BLaER1 treated with 17β-estradiol and CSF1 and Interleukin-3, amounts not matched to agents 10 nM and 100 nM (cell line): ENCODE data around the gene COG5.

ENCODE experiments used
- H3K27ac ChIP-seq, 11 experiments: shearing (Covaris generic); formaldehyde crosslinking; 2 replicates each; pipeline ENCODE4 v1.8.1; 2022
- H3K27me3 ChIP-seq, 11 experiments: shearing (Covaris generic); formaldehyde crosslinking; 2 replicates each; pipeline ENCODE4 v1.8.1; 2022
- H3K36me3 ChIP-seq, 11 experiments: shearing (Covaris generic); formaldehyde crosslinking; 2 replicates each; pipeline ENCODE4 v1.8.1; 2022
- H3K4me1 ChIP-seq, 10 experiments: shearing (Covaris generic); formaldehyde crosslinking; 2 replicates each; pipeline ENCODE4 v1.8.1; 2022
- H3K4me2 ChIP-seq, 11 experiments: shearing (Covaris generic); formaldehyde crosslinking; 2 replicates each; pipeline ENCODE4 v1.8.1; 2022
- H3K4me3 ChIP-seq, 10 experiments: shearing (Covaris generic); formaldehyde crosslinking; 2 replicates each; pipeline ENCODE4 v1.8.1; 2022
- H3K9ac ChIP-seq, 11 experiments: shearing (Covaris generic); formaldehyde crosslinking; 2 replicates each; pipeline ENCODE4 v1.8.1; 2022
- H3K9me3 ChIP-seq, 11 experiments: shearing (Covaris generic); formaldehyde crosslinking; replicated peaks in 1 of 11; 2 replicates each; pipeline ENCODE4 v1.8.1; 2022
- H4K20me1 ChIP-seq, 11 experiments: shearing (Covaris generic); formaldehyde crosslinking; 2 replicates each; pipeline ENCODE4 v1.8.1; 2022
- Cebpa-rat ChIP-seq, 11 experiments: shearing (Covaris generic); IDR thresholded peaks; 2 replicates each; pipeline ENCODE4 v1.8.1; 2022

The COG5 gene

DNA sequence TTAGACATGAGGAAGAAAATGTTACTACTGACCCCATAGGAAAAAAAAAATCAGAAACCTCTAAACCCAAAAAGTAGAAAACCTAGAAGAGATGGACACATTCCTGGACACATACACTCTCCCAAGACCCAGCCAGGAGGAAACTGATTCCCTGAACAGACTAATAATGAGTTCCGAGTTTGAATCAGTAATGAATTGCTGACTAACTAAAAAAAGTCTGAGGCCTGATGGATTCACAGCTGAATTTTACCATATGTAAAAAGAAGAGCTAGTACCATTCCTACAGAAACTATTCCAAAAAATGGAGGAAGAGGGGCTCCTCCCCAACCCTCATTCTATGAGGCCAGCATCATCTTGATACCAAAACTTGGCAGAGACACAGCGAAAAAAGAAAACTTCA, 319.1 kb downstream of the COG5 start:
- Histone ChIP-seq H3K4me1 (no peaks in the 10 kb centered on the region), H3K9ac (no peak overlapping the region), H4K20me1 (no peaks in the 10 kb centered on the region), H3K4me3 (no peak overlapping the region), H3K36me3 (peaks cover 47 to 80% (median 57%) of the 10 kb centered on the region in 11 experiments; a peak in 21 of 22 replicates), H3K9me3 (peaks cover 35 to 50% (median 43%) of the 10 kb centered on the region in 11 experiments), H3K27ac (no peak overlapping the region), H3K4me2 (no peak overlapping the region), H3K27me3 (no peaks in the 10 kb centered on the region)
- TF ChIP-seq Cebpa-rat (IDR thresholded peaks at IDR 0.05), result no peak

- Histone ChIP-seq H3K9me3 (peaks cover 35 to 50% (median 43%) of the 10 kb centered on the region in 11 experiments), H4K20me1 (no peaks in the 10 kb centered on the region), H3K4me2 (no peak overlapping the region), H3K9ac (no peak overlapping the region), H3K4me1 (no peaks in the 10 kb centered on the region), H3K4me3 (no peak overlapping the region), H3K27ac (no peak overlapping the region), H3K27me3 (no peaks in the 10 kb centered on the region), H3K36me3 (peaks cover 39 to 76% (median 50%) of the 10 kb centered on the region in 11 experiments; a peak in 21 of 22 replicates)
- TF ChIP-seq Cebpa-rat (IDR thresholded peaks at IDR 0.05), result no peak
Observed at GRCh38 chr7:107242267-107242666, 321.5 kb downstream of the COG5 start.

GRCh38 chr7:107237451-107237850, 326.3 kb downstream of the COG5 start:
- TF ChIP-seq Cebpa-rat (IDR thresholded peaks at IDR 0.05), result no peak
- H3K27ac ChIP-seq, result no peak overlapping the region

DNA sequence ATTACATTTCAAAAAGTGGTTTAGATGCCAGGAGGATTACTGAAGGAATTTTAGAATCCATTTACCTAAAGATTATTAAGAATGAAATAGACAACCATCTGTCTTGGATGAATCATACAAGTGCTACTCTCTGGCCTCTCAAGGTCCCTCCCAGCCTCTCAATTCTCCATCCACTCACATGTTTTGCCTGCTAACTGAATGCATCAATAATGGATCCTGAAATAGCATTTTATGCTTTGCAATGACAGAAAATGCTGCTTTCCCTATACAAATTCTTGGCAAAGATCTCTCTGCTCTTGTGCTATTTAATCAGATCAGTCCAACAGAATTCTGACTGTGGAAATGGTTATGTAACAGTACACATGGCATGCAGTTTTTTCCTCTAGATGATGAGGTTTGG, 326.9 kb downstream of the COG5 start:
- Histone ChIP-seq H3K4me1 (no peaks in the 10 kb centered on the region), H3K4me2 (no peak overlapping the region), H3K27ac (no peak overlapping the region), H3K36me3 (peaks cover 0 to 56% (median 6%) of the 10 kb centered on the region in 11 experiments; a peak in 14 of 22 replicates), H3K9ac (no peak overlapping the region), H3K9me3 (peaks cover 0 to 2% (median 0%) of the 10 kb centered on the region in 11 experiments; a peak in 2 of 22 replicates), H3K27me3 (no peaks in the 10 kb centered on the region), H4K20me1 (no peaks in the 10 kb centered on the region; a peak in 1 of 22 replicates), H3K4me3 (no peak overlapping the region)
- TF ChIP-seq Cebpa-rat (IDR thresholded peaks at IDR 0.05), result no peak

More at GRCh38 chr7:107237451-107237850, 326.3 kb downstream of the COG5 start:
- Histone ChIP-seq H3K4me1 (no peaks in the 10 kb centered on the region), H4K20me1 (no peaks in the 10 kb centered on the region; a peak in 1 of 22 replicates), H3K4me2 (no peak overlapping the region), H3K4me3 (no peak overlapping the region), H3K9me3 (peaks cover 0 to 7% (median 4%) of the 10 kb centered on the region in 11 experiments; a peak in 7 of 22 replicates), H3K36me3 (peaks cover 0 to 58% (median 10%) of the 10 kb centered on the region in 11 experiments; a peak in 17 of 22 replicates), H3K27me3 (no peaks in the 10 kb centered on the region), H3K9ac (no peak overlapping the region)

DNA sequence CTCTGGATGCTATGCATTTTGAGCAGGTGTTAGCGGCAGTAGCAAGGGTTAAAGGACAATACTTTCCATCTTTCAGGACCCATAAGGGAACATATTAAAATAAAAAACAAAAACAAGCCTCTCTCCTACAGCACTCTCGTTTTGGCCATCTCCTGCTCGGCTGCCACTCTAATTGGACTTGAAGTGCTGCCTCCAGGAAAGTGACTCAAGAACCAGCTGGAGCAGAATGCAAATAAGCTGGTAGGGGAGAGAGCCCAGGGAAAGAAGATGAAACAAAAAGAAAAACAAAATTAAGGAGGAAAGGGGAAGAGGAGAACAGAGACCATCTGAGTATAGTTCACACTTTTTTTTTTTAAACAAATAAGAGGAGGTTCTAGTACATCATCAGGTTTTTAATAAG, 329.3 kb downstream of the COG5 start:
- H3K4me3 ChIP-seq, result no peak overlapping the region
- no peak overlapping the region for H3K9ac ChIP-seq
- H3K4me2 ChIP-seq, result no peak overlapping the region
- peaks cover 0 to 68% (median 6%) of the 10 kb centered on the region in 11 experiments; a peak in 12 of 22 replicates for H3K36me3 ChIP-seq
- H3K9me3 ChIP-seq, result no peaks in the 10 kb centered on the region
- no peaks in the 10 kb centered on the region for H3K27me3 ChIP-seq
- no peak for TF ChIP-seq Cebpa-rat (IDR thresholded peaks at IDR 0.05)
- H3K4me1 ChIP-seq, result no peaks in the 10 kb centered on the region
- no peaks in the 10 kb centered on the region; a peak in 1 of 22 replicates for H4K20me1 ChIP-seq
- no peak overlapping the region for H3K27ac ChIP-seq

DNA sequence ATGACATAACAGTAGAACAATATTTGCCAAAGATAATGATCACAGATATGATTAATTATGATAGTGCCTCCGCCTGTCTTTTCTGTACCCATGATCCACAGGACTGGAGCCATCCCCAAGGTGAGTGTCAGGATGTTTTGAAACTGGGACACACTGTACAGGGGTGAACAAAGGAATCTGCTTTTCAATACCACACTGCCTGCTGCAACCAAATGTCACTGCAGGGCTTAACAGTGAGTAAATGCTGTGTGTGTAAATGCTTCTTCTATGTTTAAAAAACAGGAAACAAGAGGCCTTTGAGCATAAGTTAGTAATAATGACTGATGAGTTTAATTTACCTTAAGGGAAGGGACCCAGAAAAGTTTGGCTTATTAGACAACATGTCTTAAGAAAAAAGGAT, 329.7 kb downstream of the COG5 start:
- no peak overlapping the region for H3K4me2 ChIP-seq
- H3K9me3 ChIP-seq, result no peaks in the 10 kb centered on the region
- H3K27ac ChIP-seq, result no peak overlapping the region
- H4K20me1 ChIP-seq, result no peaks in the 10 kb centered on the region; a peak in 1 of 22 replicates
- H3K27me3 ChIP-seq, result no peaks in the 10 kb centered on the region
- no peaks in the 10 kb centered on the region for H3K4me1 ChIP-seq
- H3K9ac ChIP-seq, result no peak overlapping the region
- H3K4me3 ChIP-seq, result no peak overlapping the region
- H3K36me3 ChIP-seq, result peaks cover 0 to 69% (median 8%) of the 10 kb centered on the region in 11 experiments; a peak in 12 of 22 replicates
- no peak for TF ChIP-seq Cebpa-rat (IDR thresholded peaks at IDR 0.05)

DNA sequence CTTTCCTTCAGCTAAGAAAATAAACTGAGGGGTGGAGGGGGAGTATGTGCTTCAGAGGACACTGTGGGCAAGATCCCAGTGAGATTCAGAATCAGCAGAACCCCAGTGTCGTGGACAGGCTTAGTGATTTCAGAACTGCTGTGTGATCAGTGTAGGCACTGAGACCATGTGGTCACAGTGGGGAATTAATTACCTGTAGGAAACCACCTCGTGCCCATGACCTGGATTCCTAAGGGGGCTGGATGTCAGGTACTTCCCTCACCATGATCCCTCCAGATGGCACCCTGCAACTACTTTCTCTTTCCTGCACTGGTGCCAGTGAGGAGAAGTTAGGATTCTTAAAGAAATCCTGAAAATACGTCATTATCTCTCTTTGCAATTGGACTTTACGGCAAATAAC, 330.5 kb downstream of the COG5 start:
- H4K20me1 ChIP-seq, result no peaks in the 10 kb centered on the region; a peak in 1 of 22 replicates
- H3K27ac ChIP-seq, result no peak overlapping the region
- no peaks in the 10 kb centered on the region for H3K9me3 ChIP-seq
- no peak overlapping the region for H3K4me3 ChIP-seq
- H3K27me3 ChIP-seq, result no peaks in the 10 kb centered on the region
- no peak for TF ChIP-seq Cebpa-rat (IDR thresholded peaks at IDR 0.05)
- H3K9ac ChIP-seq, result no peak overlapping the region
- no peaks in the 10 kb centered on the region for H3K4me1 ChIP-seq
- peaks cover 0 to 69% (median 7%) of the 10 kb centered on the region in 11 experiments; a peak in 14 of 22 replicates for H3K36me3 ChIP-seq
- H3K4me2 ChIP-seq, result no peak overlapping the region

GRCh38 chr7:107232568-107233090, 331.1 kb downstream of the COG5 start:
- H3K9me3 ChIP-seq, result no peaks in the 10 kb centered on the region
- H3K4me2 ChIP-seq, result no peak overlapping the region
- H3K4me1 ChIP-seq, result no peaks in the 10 kb centered on the region
- TF ChIP-seq Cebpa-rat (IDR thresholded peaks at IDR 0.05), result no peak
- no peak overlapping the region for H3K9ac ChIP-seq
- H3K4me3 ChIP-seq, result no peak overlapping the region
- H3K27me3 ChIP-seq, result no peaks in the 10 kb centered on the region
- no peak overlapping the region for H3K27ac ChIP-seq
- no peaks in the 10 kb centered on the region; a peak in 1 of 22 replicates for H4K20me1 ChIP-seq
- H3K36me3 ChIP-seq, result peaks cover 0 to 69% (median 12%) of the 10 kb centered on the region in 11 experiments; a peak in 15 of 22 replicates

DNA sequence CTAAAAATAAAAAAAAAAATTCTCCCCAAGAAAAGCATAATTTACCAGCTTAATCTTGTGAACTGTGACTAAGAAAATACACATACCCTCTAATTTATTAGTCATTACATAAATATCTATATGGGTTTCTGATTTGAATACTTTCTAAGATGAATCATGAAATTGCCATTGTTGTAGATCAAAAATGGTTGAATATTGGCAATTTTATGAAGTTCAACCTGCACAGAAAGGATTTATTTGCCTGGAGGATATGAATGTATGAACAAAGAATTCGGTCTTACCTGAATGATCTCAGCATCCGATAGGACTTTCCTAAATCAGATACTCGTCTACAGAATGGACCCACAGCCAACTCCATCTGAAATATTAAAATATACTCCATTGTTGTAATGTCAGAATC, 333.4 kb downstream of the COG5 start:
- Histone ChIP-seq H3K4me3 (no peak overlapping the region), H3K4me2 (no peak overlapping the region), H4K20me1 (no peaks in the 10 kb centered on the region; a peak in 1 of 22 replicates), H3K9ac (no peak overlapping the region), H3K27ac (no peak overlapping the region), H3K36me3 (peaks cover 0 to 72% (median 21%) of the 10 kb centered on the region in 11 experiments; a peak in 14 of 22 replicates), H3K9me3 (no peaks in the 10 kb centered on the region), H3K27me3 (no peaks in the 10 kb centered on the region), H3K4me1 (no peaks in the 10 kb centered on the region)
- TF ChIP-seq Cebpa-rat (IDR thresholded peaks at IDR 0.05), result no peak

DNA sequence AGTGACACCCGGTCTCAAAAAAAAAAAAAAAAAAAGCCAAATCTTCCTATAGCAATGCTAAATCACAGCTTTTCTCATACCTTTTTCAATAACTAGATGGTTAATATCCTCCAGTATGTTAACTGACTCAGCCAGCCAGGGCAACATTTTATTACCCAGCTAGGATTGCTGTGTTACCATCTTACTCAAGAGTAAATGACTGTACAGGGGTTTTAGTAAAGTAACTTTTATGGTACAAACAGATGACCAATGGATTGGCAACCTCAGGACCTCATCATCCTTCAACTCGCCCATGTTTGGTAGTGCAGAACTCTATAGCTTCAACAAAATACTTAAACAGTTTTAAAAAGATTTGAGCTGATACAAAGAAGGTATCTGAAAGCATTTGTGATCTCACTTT, 335.4 kb downstream of the COG5 start:
- TF ChIP-seq Cebpa-rat (IDR thresholded peaks at IDR 0.05), result no peak
- Histone ChIP-seq H3K4me1 (0 out of 20 replicates have a peak, but pooled peaks cover 0 to 4% (median 0%) of the 10 kb centered on the region in 10 experiments), H3K4me3 (no peak overlapping the region), H3K4me2 (no peak overlapping the region), H3K27me3 (no peaks in the 10 kb centered on the region), H4K20me1 (no peaks in the 10 kb centered on the region), H3K27ac (no peak overlapping the region), H3K9ac (no peak overlapping the region), H3K9me3 (no peaks in the 10 kb centered on the region), H3K36me3 (peaks cover 0 to 72% (median 22%) of the 10 kb centered on the region in 11 experiments; a peak in 14 of 22 replicates)
